ENCODE measurements around the gene INPP4B.

The INPP4B gene

GRCh38 chr4:142330311-142330710 is 515.8 kb downstream of the INPP4B start:
- no peak overlapping the region for H3K4me3 ChIP-seq (ENCODE audit: low read depth, low read length)
- TF ChIP-seq, protein P1, sequence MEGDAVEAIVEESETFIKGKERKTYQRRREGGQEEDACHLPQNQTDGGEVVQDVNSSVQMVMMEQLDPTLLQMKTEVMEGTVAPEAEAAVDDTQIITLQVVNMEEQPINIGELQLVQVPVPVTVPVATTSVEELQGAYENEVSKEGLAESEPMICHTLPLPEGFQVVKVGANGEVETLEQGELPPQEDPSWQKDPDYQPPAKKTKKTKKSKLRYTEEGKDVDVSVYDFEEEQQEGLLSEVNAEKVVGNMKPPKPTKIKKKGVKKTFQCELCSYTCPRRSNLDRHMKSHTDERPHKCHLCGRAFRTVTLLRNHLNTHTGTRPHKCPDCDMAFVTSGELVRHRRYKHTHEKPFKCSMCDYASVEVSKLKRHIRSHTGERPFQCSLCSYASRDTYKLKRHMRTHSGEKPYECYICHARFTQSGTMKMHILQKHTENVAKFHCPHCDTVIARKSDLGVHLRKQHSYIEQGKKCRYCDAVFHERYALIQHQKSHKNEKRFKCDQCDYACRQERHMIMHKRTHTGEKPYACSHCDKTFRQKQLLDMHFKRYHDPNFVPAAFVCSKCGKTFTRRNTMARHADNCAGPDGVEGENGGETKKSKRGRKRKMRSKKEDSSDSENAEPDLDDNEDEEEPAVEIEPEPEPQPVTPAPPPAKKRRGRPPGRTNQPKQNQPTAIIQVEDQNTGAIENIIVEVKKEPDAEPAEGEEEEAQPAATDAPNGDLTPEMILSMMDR (IDR thresholded peaks at IDR 0.05; ENCODE audit: borderline replicate concordance, insufficient read depth, low read depth, low read length), result no peak

DNA sequence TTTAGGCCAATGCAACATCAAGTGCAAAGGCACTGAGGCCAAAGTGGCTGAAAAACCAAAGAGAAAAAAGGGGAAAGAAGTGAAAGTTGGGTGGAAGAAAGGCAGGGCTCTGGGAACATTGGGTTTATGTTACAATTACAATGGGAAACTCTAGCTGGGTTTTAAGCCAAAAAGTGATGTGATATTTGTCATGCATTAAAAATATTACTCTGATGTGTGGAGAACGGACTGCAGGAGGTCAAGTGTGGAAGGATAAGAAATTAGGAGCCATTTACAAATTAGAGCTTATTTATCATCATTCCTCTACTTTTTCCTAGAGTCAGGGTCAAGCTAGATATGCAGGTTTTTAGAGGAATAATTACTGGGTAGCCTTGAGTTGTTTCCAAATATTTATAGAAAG is 516.8 kb downstream of the INPP4B start:
- no peak overlapping the region for H3K4me3 ChIP-seq (ENCODE audit: low read depth, low read length)
- TF ChIP-seq, protein P1 (IDR thresholded peaks at IDR 0.05; ENCODE audit: borderline replicate concordance, insufficient read depth, low read depth, low read length), result no peak

- no peak overlapping the region for H3K4me3 ChIP-seq (ENCODE audit: low read depth, low read length)
- TF ChIP-seq, protein P1 (IDR thresholded peaks at IDR 0.05; ENCODE audit: borderline replicate concordance, insufficient read depth, low read depth, low read length), result no peak
These were observed 519.9 kb downstream of the INPP4B start for GRCh38 chr4:142326181-142326580.

GRCh38 chr4:142324572-142324971 is 521.5 kb downstream of the INPP4B start:
- TF ChIP-seq, protein P1 (IDR thresholded peaks at IDR 0.05; ENCODE audit: borderline replicate concordance, insufficient read depth, low read depth, low read length), result no peak
- H3K4me3 ChIP-seq (ENCODE audit: low read depth, low read length), result no peak overlapping the region

- no peak overlapping the region for H3K4me3 ChIP-seq (ENCODE audit: low read depth, low read length)
- TF ChIP-seq, protein P1 (IDR thresholded peaks at IDR 0.05; ENCODE audit: borderline replicate concordance, insufficient read depth, low read depth, low read length), result no peak
These were observed 523.1 kb downstream of the INPP4B start for GRCh38 chr4:142322996-142323395.

DNA sequence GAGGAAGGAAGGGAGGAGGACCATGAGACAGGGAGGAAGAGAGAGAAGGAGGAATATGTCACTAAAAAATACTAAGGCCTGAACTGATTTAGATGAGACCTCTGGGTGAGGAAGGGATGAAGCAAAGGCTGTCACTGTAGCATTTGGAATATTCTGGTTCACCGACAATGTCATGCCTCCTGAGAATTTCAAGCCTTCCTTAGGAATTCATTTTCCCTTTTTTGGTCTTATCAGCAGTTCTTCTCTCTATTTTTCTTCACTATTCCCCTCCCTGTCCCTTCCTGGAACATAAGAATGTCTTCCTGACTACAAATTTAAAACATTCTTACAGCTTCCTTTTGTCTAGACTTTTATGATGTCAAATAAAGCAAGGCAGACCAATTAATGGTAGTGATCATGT is 527.8 kb downstream of the INPP4B start:
- H3K4me3 ChIP-seq (ENCODE audit: low read depth, low read length), result no peak overlapping the region
- TF ChIP-seq, protein P1 (IDR thresholded peaks at IDR 0.05; ENCODE audit: borderline replicate concordance, insufficient read depth, low read depth, low read length), result no peak

- TF ChIP-seq, protein P1 (IDR thresholded peaks at IDR 0.05; ENCODE audit: borderline replicate concordance, insufficient read depth, low read depth, low read length), result no peak
These were observed 529.2 kb downstream of the INPP4B start for GRCh38 chr4:142316913-142317312.

More at GRCh38 chr4:142316913-142317312, 529.2 kb downstream of the INPP4B start:
- H3K4me3 ChIP-seq (ENCODE audit: low read depth, low read length), result no peak overlapping the region

All from GM12875 (cell line).